ENCODE results near the gene XPNPEP1. TPM values are rescaled to one million over a fixed set of nuclear protein-coding genes. Genes with fewer than 3 reads are reported as not detected.

XPNPEP1 gene
- total RNA-seq, 2 experiments from 2014 or later: 90.2 to 96.5 TPM

DNA sequence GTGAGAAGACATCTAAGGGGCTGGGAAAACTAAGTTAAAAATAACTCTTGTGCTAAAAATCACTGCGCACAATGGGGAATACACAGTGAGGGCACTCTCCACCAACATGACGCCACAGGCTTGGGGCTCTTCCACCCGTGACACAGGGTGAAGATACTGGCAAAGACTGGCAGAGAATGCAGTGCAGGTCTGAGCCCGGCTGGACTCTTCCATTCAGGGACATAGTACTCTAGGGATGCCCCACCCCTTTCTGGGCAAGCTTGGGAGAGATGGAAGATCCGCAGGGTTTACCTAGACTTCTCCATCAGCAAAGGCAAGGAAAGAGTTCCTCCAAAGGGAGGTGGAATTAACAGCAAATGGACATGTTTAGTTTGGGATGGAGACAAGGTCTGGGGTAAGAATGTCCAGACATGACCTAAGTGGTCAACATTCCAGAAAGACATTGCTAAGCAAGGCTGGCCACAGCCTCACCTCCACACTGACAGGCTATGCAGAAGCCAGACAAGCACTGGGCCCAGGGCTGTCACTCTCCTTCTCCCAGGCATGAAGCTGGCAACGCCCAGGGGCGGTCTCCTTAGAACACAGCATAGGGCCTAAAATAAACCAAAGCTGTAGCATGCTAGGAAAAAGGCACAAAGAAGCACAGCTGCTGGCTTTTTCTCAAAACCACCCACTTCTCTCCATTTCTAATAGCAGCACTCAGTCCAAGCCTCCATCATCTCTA lies 28.1 kb downstream of the XPNPEP1 start:
- Mint-ChIP-seq H3K27ac (no peak overlapping the region), H3K4me1 (peaks cover 35% of the 10 kb centered on the region)

DNA sequence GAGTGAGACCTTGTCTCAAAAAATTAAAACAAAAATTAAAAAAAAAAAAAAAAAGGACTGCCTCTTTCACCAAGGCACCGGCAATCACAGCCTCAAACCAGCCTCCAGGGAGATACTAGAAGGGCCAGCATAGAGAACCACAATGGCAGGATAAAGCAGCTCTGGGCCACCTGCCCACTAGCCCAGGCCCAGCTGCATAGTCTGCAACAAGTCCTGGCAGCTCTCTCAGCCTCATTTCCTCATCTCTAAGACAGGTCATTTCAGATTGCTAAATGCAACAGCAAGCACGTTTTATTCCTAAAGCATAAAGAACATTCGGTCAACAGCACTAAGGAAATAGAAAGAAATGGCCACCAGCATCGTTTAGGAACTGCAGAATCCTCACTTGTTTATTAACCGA lies 28.8 kb downstream of the XPNPEP1 start:
- no peak for DNase-seq
- Mint-ChIP-seq H3K27me3 (no peaks in the 10 kb centered on the region), H3K36me3 (peaks cover 54% of the 10 kb centered on the region), H3K9me3 (no peaks in the 10 kb centered on the region), H3K27ac (no peak overlapping the region), H3K4me3 (no peak overlapping the region), H3K4me1 (peaks cover 31% of the 10 kb centered on the region)

More for the DNA sequence above, 28.1 kb downstream of the XPNPEP1 start:
- no peaks in the 10 kb centered on the region for H3K27me3 Mint-ChIP-seq
- H3K36me3 Mint-ChIP-seq: peaks cover 57% of the 10 kb centered on the region
- DNase-seq: no peak
- H3K9me3 Mint-ChIP-seq: no peaks in the 10 kb centered on the region
- no peak overlapping the region for H3K4me3 Mint-ChIP-seq

DNA sequence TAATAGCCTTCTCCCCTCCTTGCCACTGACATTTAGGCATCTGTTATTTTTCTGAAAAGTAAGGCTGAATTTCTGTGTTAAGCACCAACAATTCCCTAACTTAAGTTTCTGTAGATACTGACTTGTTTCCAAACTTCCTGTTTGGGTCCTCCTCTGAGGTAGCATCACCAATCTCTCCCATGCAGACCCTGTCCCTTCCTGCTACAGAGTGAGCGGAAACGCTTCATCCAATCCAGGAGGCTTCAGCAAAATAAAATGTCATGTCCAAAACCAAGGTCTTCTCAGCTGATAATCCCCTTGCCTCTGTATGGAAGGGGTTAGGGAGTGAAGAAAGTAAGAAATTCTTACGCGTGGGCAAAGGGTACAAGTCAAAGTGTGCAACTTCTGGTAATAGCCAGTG lies 29.9 kb downstream of the XPNPEP1 start:
- Mint-ChIP-seq H3K36me3 (peaks cover 45% of the 10 kb centered on the region), H3K27me3 (no peaks in the 10 kb centered on the region), H3K4me3 (no peak overlapping the region), H3K4me1 (peaks cover 23% of the 10 kb centered on the region), H3K9me3 (no peaks in the 10 kb centered on the region), H3K27ac (no peak overlapping the region)
- no peak for DNase-seq

DNA sequence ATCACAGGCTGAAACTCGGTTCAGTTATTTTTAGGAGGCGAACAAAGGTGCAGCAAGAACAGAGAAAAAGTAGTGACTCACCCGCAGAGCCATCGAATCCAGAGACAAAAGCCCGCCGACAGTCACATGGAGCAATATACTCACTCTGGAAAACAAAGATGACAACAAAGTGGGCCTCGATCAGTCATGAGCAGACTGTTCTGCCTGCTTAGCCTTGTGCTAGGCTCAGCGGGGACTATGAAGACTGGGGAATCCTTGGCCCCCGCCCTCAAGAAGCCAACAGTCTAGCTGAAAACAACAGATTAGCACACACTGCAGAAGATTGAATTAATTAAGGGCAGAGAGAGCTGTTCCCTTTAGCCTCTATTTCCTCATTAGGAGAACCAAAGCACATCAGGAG lies 30.4 kb downstream of the XPNPEP1 start:
- no peak overlapping the region for H3K4me3 Mint-ChIP-seq
- H3K4me1 Mint-ChIP-seq: peaks cover 23% of the 10 kb centered on the region
- DNase-seq: no peak
- H3K9me3 Mint-ChIP-seq: no peaks in the 10 kb centered on the region
- H3K27me3 Mint-ChIP-seq: no peaks in the 10 kb centered on the region
- peaks cover 40% of the 10 kb centered on the region for H3K36me3 Mint-ChIP-seq
- H3K27ac Mint-ChIP-seq: no peak overlapping the region

DNA sequence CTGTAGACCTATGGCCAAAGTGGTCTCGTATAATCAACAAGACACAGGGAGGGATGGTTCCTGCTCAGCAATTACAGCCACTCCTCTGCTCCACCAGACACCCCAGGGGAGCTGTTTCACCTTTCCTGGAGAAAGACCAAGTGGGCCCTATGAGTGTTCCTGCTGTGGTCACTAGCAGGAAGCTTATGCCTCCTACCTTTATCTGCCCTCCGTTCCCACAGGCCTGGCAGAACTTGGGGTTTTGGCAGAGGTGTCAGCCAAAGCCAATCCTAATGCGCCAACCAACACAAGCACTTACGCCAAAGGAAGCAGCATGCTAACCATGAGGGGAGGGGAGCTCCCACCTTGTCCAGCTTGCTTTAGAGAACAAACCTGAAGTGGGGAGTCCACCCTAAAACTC lies 31.2 kb downstream of the XPNPEP1 start:
- no peaks in the 10 kb centered on the region for H3K9me3 Mint-ChIP-seq
- H3K4me3 Mint-ChIP-seq: no peak overlapping the region
- DNase-seq: no peak
- H3K36me3 Mint-ChIP-seq: peaks cover 33% of the 10 kb centered on the region
- H3K4me1 Mint-ChIP-seq: peaks cover 23% of the 10 kb centered on the region
- H3K27ac Mint-ChIP-seq: no peak overlapping the region
- H3K27me3 Mint-ChIP-seq: no peaks in the 10 kb centered on the region

DNA sequence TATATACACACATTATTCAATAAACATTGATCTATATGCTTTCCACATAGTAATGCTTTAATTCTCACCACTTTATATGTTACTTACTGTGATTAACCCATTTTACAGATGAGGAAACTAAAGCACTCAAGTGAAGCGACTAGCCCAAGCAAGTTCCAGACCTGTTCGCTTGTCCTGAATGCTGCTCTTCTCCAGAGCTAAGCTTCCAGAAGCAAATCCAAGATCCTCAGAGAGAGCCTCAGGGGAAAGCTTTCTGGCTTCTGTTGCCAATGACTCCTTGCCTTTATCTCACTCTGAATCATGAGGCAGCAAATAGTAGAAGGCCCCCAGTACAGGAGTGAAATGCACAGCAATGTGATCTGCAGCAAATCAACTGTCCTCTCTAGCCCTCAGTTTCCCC lies 32.2 kb downstream of the XPNPEP1 start:
- Mint-ChIP-seq H3K9me3 (no peaks in the 10 kb centered on the region), H3K27ac (no peak overlapping the region), H3K36me3 (peaks cover 35% of the 10 kb centered on the region), H3K4me1 (peaks cover 25% of the 10 kb centered on the region), H3K27me3 (no peaks in the 10 kb centered on the region), H3K4me3 (no peak overlapping the region)
- DNase-seq: no peak

DNA sequence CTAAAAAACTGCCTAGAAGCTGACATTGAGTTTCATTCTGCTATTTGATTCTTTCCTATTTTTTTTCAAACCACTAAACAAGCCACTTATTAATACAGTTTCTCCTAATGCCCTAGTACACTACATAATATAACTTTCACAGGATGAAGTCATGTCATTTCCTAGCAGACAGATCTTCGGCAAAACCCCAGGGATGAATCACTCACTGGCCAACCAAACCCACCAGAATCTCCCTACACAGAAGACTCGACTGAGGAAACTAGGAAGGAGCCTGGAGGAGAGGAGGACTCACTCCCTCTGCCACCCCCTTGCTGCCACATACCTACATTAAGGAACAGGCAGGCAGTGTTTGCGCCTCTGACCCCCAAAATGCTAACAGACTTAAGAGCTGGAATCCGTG lies 33.4 kb downstream of the XPNPEP1 start:
- Mint-ChIP-seq H3K4me1 (peaks cover 26% of the 10 kb centered on the region), H3K36me3 (peaks cover 34% of the 10 kb centered on the region), H3K9me3 (no peaks in the 10 kb centered on the region), H3K4me3 (no peak overlapping the region), H3K27me3 (no peaks in the 10 kb centered on the region), H3K27ac (no peak overlapping the region)
- no peak for DNase-seq

DNA sequence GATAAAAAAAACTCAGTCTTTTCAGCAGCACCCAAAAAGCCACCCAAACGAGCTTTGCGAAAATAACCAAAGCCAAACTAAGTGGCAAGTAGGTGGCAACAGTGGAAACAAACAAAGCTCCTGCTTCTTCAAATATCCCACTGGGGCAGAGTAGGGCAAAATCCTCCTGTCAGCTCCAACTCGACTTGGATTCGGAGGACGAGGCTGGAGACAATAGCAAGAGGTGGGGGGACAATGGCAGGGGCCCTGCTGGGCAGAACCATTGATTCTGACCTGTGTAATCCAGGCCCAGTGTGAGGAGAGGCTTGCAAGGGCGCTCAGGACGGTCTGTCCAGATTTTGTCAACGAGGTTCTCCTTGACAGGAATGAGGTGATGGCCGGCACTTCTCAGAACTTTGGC lies 35.5 kb downstream of the XPNPEP1 start:
- no peaks in the 10 kb centered on the region for H3K27me3 Mint-ChIP-seq
- H3K4me1 Mint-ChIP-seq: peaks cover 24% of the 10 kb centered on the region
- peaks cover 47% of the 10 kb centered on the region for H3K36me3 Mint-ChIP-seq
- no peak overlapping the region for H3K27ac Mint-ChIP-seq
- H3K9me3 Mint-ChIP-seq: no peaks in the 10 kb centered on the region
- no peak for DNase-seq
- H3K4me3 Mint-ChIP-seq: no peak overlapping the region

DNA sequence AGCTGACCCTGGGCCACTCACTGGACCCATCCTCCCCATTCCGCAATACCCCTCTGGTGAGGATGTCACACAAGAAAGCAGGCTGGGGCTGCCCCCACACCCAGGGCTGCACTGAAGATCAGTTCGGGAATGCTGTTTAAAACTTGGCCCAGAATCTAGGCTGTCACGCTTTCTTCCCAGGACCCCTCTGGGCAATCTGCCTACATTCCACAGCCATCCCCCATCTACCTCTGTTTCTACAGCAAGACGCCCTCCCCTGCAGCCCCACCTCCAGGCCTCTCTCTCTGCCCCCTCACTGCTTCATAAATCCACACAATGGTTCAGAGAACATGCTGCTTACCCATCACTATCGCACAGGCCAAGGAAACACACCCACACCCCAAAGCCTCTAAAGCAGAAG lies 36.1 kb downstream of the XPNPEP1 start:
- no peaks in the 10 kb centered on the region for H3K9me3 Mint-ChIP-seq
- H3K27ac Mint-ChIP-seq: peak overlapping the region; percentile 21
- peaks cover 20% of the 10 kb centered on the region for H3K4me1 Mint-ChIP-seq
- DNase-seq: no peak
- no peaks in the 10 kb centered on the region for H3K27me3 Mint-ChIP-seq
- no peak overlapping the region for H3K4me3 Mint-ChIP-seq
- H3K36me3 Mint-ChIP-seq: peaks cover 50% of the 10 kb centered on the region

DNA sequence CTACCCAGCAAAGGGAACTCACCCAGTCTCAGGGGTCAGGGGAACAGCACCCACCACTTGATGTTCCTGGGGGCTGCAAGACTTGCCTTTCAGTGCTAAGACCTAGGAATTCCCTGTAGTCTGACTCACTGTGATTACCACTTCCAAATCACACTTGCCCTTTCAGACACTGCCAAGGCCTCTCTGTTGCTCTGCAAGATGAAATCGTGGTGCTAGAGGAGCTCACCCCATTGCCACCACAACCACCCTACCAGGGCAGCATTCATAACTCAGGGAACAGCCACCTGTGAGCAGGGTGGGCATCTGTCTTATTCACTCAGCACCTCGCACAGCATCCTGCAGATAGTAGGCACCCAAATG lies 36.5 kb downstream of the XPNPEP1 start:
- no peak overlapping the region for H3K4me3 Mint-ChIP-seq
- no peaks in the 10 kb centered on the region for H3K9me3 Mint-ChIP-seq
- H3K4me1 Mint-ChIP-seq: peaks cover 18% of the 10 kb centered on the region
- peak overlapping the region; percentile 17 for H3K27ac Mint-ChIP-seq
- peaks cover 47% of the 10 kb centered on the region for H3K36me3 Mint-ChIP-seq
- H3K27me3 Mint-ChIP-seq: no peaks in the 10 kb centered on the region
- no peak for DNase-seq

DNA sequence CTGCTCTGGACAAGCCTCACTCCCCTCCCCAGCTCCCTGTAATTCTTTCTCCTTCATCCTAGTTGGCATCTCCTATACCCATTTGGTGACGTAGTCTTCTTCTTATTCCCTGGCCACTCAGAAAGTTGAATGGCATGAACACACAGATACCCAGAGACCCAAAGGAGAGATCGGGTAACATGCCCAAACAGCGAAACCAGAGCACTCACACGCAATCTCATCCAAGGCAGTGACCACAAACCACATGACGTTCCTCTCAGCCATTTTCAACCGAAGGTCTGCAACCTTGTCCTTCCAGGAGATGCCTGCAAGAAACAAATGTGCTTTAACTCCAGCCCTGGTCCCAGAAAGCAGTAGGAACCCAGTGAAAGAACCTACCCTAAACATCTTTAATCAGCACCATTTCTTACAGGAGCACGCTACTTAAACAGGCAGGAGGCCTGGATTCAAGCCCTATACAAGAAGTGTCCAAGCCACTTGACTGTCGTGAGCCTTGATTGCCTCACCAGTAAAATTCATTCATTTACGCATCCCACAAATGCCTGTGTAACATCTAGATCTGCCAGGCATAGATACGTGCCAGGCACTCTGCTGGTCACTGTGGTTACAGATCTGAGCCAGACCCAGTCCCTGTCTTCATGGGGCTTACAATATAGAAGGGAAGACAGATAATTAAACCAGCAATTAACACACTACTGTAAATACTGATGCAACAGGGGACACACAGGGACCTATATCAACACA lies 37.1 kb downstream of the XPNPEP1 start:
- H3K27ac Mint-ChIP-seq: peak overlapping the region; percentile 17

DNA sequence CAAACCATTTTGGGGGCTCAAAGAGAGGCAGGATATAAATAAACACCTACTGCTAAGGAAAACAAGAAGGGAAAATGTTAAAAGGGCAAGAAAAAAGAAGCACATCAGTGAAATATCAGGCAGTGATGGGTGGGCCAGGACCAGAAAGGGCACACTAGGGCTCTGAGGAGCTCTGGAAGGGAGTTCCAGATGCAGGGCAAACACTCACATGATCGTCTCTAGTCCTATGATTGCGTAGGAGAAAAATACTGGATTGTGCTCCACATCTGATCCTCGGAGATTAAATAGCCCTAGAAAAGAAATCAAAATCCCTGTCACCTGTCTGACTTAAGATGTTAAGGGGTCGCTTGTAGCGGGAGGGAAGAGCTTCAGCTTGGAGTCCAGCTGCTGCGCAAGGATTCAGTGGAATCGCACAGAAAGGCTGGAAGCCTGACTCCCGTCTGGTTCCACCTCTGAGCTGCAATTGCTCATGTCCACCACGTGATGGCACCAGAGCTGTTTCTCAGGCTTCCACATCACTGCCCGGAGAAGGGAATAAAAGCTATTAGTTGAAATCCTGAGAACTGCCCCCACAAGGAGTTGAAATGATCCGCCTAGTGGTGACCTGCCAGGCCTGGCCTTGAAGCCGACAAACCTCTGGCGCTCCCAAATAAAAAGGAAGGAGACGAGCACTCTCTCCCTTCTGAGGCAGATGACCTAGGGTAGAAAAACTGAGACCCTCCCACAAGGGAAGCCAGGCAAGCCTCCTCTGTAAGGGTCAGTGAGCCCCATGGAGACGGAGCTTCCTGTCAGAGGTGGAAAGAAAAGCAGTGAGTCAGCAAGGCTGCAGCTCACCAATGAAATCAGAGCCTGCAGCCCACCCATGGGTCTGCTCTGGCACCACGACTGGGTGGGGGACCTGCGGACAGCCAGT lies 39.2 kb downstream of the XPNPEP1 start:
- Mint-ChIP-seq H3K36me3 (peaks cover 43% of the 10 kb centered on the region), H3K27ac (no peak overlapping the region), H3K4me1 (peaks cover 15% of the 10 kb centered on the region), H3K4me3 (no peak overlapping the region), H3K27me3 (no peaks in the 10 kb centered on the region), H3K9me3 (no peaks in the 10 kb centered on the region)
- peak; percentile 55 for DNase-seq

More for the DNA sequence above, 37.1 kb downstream of the XPNPEP1 start:
- Mint-ChIP-seq H3K27me3 (no peaks in the 10 kb centered on the region), H3K9me3 (no peaks in the 10 kb centered on the region), H3K4me1 (peaks cover 18% of the 10 kb centered on the region), H3K4me3 (no peak overlapping the region), H3K36me3 (peaks cover 43% of the 10 kb centered on the region)
- no peak for DNase-seq

DNA sequence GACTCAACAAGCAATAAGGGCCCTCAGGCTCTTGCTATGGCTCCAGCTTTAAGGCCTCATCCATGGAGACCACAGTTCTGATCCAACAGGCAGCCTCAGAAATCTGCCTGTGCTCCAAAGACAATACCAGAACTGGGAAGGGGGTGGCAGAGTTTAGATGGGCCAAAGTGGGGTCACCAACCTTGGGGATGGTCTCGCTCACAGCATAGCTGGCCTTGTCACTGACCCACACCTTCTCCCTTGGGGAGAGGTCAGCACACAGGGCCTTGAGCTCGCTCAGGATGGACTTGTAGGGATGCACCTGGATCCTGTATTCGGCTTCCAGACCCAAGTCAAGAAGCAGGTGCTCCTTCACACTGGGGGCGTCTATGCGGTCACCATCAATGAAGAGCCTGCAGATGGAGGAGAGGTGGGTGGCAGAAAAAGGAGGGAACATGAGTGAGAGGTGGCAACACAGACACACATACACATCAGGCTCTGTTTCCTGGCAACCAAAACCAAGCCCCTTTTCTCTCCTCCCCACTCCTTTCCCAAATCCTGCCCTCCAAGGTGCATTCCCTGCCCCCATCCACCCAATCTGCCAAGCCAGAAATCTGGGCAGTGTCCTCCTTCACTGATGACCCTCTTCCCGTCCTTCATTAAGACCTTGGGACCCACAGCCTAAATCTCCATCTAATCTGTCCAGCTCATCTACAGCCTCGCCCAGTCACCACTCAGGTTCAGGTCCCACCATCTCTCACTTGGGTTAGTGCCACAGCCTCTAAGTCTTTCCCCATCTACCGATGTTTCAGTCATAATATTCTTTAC lies 40.9 kb downstream of the XPNPEP1 start:
- Mint-ChIP-seq H3K36me3 (peaks cover 47% of the 10 kb centered on the region), H3K27ac (peak overlapping the region; percentile 46), H3K4me1 (peaks cover 15% of the 10 kb centered on the region), H3K4me3 (no peak overlapping the region), H3K27me3 (no peaks in the 10 kb centered on the region), H3K9me3 (no peaks in the 10 kb centered on the region)
- DNase-seq: no peak

DNA sequence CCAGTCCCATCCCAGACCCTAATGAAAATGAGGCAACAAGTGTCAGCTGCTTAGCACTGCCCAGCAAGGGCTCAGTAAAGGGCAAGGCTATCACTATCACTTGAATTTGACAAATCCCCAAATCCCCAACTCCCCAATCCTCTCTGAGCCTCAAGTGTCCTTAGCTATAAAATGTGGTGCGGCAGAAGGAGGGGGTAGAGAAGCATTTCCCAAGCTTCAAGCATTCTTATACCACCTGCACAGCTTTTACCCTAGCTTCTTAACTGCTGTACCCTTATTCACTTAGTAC lies 41.6 kb downstream of the XPNPEP1 start:
- no peak overlapping the region for H3K4me3 Mint-ChIP-seq

More for the DNA sequence above, 41.6 kb downstream of the XPNPEP1 start:
- no peak for DNase-seq
- Mint-ChIP-seq H3K9me3 (no peaks in the 10 kb centered on the region), H3K27me3 (no peaks in the 10 kb centered on the region), H3K27ac (no peak overlapping the region), H3K36me3 (peaks cover 44% of the 10 kb centered on the region), H3K4me1 (peaks cover 15% of the 10 kb centered on the region)
